HG02981 (cell line): ENCODE measurements around the gene SLC10A4.
A peak's percentile ranks its signal among the peaks of the same experiment; 100 is the strongest.

Experiments used
- ATAC-seq: cut with Tn5 transposase; IDR thresholded peaks from one replicate; pipeline ENCODE4 v1.9.1; 2021; ENCODE audit warnings: mild to moderate bottlenecking, moderate library complexity; ENCODE audit not compliant: unreplicated experiment

SLC10A4 gene

GRCh38 chr4:48489683-48490011 lies 6.5 kb downstream of the SLC10A4 start:
- no peak for ATAC-seq

- no peak for ATAC-seq
Observed at GRCh38 chr4:48490012-48490679, 7.0 kb downstream of the SLC10A4 start, which contains the start of gene ZAR1. Gene ZAR1 (plus strand): TSS chr4:48490252. CDS start chr4:48490292, 40 bp downstream.

- ATAC-seq, result no peak
Observed at GRCh38 chr4:48490680-48491513, 7.8 kb downstream of the SLC10A4 start.

GRCh38 chr4:48491514-48492176 lies 8.5 kb downstream of the SLC10A4 start:
- no peak for ATAC-seq

GRCh38 chr4:48493452-48494100 lies 10.4 kb downstream of the SLC10A4 start:
- no peak for ATAC-seq

- ATAC-seq, result no peak
Observed at GRCh38 chr4:48495941-48496340, 12.8 kb downstream of the SLC10A4 start.

GRCh38 chr4:48498895-48499294 lies 15.8 kb downstream of the SLC10A4 start:
- ATAC-seq, result no peak

GRCh38 chr4:48499551-48500066 lies 16.5 kb downstream of the SLC10A4 start:
- peak; percentile 79 for ATAC-seq

GRCh38 chr4:48503233-48504025 lies 20.3 kb downstream of the SLC10A4 start:
- ATAC-seq, result no peak

- ATAC-seq, result no peak
Observed at GRCh38 chr4:48504026-48504330, 20.8 kb downstream of the SLC10A4 start.

GRCh38 chr4:48504352-48504751 lies 21.2 kb downstream of the SLC10A4 start:
- ATAC-seq, result no peak

- ATAC-seq, result no peak
Observed at GRCh38 chr4:48506716-48507115, 23.6 kb downstream of the SLC10A4 start.

GRCh38 chr4:48509543-48509942 lies 26.4 kb downstream of the SLC10A4 start:
- ATAC-seq, result no peak

- no peak for ATAC-seq
Observed at GRCh38 chr4:48518143-48518542, 35.0 kb downstream of the SLC10A4 start.

GRCh38 chr4:48526406-48526805 lies 43.3 kb downstream of the SLC10A4 start:
- no peak for ATAC-seq

- no peak for ATAC-seq
Observed at GRCh38 chr4:48538358-48538757, 55.2 kb downstream of the SLC10A4 start.
